Stimulated activated CD8-positive, alpha-beta memory T cell treated with anti-CD3 and anti-CD28 coated beads, Interleukin-4, amount 100 ng/mL, for 24 hours (primary cell): ENCODE measurements around the gene IGFBP7.

ENCODE experiments used
- DNase-seq: peaks from one replicate; pipeline ENCODE4 v3.0.0-alpha.2; 2020; ENCODE audit warnings: low read depth

Gene IGFBP7

DNA sequence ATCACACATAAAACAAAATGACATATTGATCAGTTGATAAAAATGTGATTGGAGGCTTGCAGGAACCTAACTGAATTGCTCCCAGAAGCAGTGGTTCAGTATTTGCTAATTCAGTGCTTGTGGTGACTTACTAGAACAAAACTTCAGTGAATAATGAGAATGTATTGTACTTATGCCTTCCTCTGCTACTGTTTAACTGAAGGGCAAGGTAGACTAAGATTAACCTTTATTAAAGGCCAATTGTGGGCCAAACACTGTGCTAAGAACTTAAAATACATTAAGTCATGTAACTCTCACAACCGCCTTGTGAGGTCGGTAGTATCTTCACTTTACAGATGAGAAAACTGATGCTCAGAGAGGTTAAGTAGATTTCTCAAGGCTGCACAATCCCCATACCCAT, 14.9 kb downstream of the IGFBP7 start:
- no peak for DNase-seq

DNA sequence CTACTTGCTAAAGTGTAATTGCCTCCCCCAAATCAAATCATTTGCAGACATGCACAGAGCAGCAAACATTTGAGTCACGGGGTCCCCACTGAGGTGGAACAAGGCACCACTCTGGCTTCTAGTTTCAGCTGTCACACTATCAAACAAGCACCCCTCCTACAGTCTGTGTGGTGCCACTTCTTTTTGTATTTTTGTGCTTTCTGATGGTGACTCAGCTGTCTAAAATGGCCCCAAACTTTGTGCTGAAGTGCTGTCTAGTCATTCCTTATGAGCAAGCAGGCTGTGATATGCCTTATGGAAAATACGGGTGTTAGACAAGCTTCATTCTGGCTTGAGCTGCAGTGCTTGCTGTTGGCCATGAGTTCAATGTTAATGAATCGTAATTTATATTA, 15.4 kb downstream of the IGFBP7 start:
- DNase-seq: no peak

DNA sequence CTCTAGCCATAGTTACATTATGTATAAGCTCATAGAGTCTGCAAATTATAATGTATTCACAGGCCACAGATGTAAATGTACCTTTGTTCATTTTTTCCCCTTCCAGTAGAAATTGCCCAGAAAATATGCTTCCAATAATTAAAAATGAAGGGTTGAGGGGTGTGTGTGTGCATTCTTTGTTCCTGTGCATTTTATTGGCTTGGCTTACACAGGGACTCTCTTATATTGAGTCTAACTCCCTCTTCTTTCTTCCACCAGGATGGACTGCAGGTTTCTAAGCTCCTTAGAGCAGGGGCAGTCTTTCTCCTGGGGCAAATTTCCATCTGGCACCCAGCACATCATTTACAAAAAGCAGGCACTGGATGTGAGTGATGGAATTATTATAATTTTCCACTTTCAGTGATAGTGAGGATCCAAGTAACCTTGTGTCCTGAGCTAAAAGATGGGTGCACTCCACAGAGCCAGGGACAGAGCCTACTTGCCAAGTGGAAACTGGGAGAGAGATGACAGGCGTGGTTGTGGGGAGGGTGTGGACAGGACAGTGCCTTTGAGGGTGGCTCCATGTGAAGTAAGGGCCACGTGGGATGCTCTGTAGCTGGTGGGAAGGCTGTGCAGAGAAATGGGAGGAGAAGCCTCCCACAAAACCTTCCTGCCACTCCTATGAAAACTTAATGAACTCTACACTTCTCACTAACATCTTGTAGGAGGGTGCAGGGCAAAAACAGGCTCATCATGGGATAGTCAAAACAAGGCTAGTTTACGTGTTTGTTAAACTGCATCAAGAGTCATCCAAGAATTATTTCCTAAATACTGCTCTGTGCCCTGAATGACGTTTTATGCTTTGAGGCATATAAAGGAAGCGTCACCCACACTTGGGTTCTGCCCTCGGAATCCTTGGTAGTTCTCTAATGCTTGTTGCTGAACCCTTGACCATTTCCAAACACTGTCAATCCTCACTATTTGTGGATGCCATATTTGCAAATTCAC, 16.0 kb downstream of the IGFBP7 start:
- no peak for DNase-seq

DNA sequence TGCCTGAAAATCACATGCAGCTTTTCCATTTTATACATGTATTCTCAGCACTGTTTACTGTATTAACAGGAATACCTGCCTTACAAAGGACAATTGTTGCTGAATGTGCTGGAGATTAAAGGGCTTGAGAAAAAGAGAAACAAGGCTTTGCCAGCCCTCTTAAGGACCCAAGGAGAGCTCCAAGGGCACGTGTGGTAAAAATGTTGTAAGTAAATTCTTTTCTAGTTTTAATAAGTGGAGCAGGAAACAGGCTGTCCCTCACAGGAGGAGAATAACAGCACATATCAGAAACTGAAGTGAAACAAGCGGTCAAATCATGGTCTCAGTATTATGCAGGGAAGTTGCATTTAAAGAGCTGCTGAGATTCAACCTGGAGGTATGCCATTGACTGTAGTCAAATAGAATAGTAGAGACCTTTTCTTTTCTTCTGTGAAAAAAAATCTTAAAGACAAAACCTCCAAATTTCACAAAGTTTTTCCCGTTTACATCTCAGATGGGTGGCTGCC, 18.5 kb downstream of the IGFBP7 start:
- no peak for DNase-seq

DNA sequence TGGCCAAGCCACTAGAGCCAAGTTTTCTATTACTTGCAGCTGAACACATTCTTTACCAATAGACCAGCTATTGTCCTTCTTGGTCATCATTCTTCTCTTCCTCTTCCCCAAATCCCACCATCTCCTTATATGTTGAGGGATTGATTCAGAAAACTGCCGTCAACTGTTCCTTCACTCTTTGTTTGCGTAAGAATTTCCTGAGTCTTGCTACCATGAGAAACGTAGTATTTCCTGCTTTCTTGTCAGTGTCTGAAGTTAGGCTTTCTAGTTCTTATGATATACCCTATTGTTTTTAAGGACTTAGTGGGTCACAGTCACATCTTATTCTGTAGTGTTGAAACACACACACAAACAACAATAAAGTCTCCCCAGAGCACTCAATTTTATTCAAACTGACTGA, 20.1 kb downstream of the IGFBP7 start:
- DNase-seq: no peak

DNA sequence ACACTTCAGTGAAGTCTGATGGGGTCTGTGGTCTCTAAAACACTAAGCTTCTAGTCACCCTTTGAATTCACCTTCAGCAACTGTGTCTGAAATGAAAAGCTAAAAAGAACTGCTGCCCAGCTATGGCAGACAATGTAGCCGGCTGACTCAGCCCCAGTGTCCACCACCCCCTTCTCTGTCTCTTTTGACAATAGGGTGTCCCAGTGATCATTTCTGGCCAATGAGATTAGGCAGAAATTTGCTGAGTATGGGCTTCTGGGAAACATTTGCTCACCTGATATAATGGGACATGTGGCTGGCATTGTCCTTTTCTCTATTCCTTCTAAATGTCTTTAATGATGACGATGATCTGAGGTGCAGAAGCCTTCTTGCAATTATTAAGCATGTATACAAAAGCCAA, 20.6 kb downstream of the IGFBP7 start:
- no peak for DNase-seq

DNA sequence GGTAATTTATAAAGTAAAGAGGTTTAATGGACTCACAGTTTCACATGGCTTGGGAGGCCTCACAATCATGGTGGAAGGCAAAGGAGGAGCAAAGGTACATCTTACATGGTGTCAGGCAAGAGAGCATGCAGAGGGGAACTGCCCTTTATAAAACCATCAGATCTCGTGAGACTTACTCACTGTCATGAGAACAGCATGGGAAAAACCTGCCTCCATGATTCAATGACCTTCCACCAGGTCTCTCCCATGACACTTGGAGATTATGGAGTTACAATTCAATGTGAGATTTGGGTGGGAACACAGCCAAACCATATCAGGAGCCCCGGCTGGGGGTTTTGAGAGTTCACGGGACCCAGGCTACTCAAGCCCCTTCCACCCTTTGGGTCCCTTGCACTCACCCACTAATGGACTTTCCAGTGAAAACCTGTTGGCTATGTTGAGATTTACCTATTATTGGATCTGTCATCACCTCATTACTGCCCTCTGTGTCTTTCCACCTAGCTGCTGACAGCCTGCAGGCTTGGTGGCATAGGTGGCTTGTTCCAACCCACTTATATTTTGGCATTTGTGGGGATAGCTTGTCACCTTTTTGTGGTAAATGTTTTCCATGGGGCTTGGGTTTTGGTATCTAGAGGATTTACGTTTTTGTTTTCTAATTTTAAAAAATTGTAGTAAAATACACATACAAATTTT, 24.0 kb downstream of the IGFBP7 start:
- no peak for DNase-seq

DNA sequence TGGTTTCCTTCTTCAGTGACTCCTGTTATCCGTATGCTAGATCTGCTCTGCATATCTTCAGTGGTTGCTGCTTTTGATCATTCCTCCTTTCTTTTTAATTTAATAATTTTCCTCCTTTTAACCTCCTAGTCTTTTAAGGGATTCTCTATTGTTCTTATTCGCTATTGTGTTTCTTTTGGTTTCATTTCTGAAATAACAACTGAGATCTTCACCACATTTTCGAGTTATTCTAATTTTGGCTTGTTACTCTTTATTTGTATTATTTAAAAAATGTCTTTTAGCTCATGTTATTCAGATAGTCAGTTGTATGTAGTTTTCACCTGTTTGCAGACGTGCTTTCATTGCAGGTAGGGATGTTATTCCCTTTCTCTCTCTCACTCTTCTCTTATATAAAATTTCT, 24.9 kb downstream of the IGFBP7 start:
- no peak for DNase-seq

DNA sequence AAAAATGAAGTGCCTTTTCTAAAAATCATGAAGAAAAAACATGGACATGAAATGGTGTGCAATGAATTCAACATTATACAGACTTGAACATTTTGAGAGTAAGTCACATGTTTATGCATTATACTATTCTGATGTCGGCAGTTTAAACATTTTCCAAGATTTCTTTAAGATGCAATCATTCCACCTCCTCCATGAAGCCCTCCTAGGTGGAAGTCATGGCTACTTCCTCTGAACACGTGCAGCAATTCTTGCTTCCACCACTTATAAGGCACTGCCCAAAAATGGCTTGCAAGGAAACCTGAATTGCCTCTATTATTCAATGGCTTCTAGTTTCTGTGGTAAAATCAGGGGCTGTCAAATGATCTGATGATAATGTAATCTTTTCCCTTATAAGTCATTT, 25.8 kb downstream of the IGFBP7 start:
- DNase-seq: no peak

DNA sequence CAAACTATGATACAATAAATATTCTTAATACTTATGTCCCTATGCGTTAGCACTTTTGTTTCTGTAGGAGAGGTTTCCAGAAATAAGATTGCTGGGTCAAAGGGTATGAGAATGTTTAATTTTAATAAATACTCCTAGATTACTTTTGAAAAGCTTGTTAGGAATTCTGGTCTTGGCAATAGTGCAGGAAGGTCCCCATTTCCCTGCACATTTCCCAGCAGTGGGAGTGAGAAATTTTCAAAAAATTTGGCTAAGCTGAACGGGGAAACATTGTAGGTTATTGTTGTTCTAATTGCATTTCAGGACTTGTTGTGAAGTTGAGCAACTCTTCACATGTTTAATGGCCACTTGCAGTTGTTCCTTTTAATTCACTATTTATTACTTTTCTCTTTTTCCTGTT, 27.1 kb downstream of the IGFBP7 start:
- no peak for DNase-seq

DNA sequence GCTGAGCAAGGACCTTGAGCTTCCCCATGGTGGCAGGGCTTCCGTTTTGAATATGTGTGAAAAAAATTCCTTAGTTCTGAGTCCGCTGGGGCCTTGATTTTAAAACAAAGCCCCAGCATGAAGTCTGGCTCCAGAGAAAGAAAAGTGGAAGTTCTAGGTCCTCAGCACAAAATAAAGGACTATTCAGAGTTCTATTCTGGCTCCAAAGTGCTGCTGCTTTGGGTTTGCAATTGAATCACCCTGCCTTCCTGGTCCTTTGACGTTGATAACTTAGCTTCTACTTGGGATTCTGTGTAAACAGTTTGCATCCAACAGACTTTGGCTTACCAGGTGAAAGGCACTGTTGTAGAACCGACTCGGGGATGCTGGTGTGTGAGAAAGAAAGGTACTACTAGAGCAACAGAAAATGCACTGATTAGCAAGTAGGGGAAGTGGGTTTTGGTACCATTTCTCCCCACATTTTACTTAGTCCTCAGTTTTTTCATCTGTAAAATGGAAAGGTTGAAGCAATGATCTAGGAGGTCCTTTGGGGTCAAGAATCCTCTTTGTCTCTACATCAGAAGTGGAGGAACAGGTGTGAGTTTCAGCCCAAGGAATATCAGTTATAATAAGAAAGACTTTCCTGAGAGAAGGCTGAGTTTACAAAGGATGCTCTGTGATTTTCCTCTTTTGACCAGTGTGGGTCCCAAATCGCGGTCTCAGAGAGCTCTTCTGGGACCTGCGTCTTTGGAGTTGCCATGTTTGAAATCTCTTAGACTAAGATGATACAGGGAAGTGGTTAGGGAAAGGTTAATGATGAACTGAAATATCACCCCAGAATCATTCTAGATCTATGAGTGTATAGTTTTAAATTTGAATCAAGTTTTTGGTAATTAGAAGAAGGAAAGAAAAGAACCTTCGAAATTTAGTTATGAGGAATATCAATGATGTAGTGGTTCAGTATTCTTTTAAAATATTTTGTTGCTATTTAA, 28.2 kb downstream of the IGFBP7 start:
- DNase-seq: no peak

DNA sequence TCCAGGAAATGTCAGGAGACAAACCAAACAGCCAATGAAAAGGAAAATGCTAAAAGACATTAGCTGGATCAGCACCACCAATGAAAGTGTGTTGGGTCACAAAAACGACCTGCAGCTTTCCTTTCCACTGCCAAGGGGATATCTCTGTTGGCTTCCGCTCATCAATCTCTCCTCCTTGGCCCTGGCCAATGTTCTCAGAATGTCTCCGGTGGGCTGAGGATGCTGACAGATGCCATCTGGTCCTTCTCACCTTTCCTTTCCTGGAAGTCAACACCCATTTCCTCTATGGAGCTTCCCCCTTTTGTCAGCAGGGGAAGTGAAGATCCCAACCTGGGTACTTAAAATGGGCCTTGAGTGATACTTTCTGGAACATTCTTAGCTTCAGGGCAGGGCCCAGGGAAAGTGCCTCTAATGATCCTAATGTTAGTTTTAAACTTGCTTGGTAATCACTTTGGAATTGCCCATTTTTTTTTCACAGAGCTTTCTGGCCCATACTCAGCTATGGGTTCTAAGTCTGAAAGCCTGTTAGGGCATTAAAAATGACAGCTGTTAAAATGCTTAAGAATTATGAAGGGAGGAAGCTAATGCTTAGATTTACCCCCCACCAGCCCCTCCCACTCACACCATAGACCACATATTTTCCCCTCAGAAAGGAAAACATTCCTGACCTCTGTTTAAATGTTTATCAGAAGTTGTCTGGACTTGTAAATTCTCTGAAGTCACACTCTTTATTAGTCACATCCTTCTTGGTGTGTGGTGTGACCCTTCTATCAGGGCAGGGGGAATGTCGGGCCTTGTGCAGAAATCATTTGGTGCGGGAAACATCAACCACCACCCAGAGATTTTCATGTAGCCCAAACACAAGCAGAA, 29.2 kb downstream of the IGFBP7 start:
- no peak for DNase-seq

DNA sequence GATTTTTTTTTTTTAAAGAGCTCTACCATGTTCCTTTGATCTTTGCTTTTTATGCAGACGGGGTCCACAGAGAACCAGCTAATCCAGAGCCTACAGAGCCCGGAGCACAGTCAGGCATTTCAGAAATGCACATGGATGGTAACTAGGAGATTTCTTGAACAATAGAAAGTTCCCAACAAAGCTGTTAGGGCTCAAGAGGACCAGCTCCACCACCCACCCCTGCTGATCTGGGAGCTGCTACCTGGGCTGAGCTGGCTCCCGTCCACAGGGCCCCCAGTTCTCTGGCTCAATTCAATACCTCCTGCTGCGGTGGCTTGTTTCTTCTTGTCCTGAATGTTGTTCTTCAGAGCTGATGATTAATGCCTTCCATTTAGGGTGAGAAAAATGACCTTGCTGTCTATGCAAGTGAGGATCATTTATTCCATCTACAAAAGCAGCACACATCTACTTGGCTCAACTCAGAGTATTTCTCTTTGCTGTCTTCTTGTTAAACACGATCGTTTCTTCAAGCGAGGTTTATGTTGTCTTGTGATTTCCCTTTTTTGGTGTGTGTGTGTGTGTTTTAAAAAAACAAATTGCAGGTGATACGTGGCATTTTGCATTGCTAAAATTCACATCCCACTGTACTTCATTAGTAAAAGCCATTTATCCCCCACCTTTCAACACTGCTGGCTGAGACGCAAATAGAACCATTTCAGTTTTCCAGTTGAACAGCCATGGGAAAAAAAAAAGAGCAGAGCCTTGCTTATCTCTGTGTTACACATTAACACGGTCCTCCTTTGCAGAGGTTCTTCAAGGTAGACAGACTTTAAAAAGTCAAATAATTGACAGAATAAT, 31.3 kb downstream of the IGFBP7 start:
- DNase-seq: no peak

DNA sequence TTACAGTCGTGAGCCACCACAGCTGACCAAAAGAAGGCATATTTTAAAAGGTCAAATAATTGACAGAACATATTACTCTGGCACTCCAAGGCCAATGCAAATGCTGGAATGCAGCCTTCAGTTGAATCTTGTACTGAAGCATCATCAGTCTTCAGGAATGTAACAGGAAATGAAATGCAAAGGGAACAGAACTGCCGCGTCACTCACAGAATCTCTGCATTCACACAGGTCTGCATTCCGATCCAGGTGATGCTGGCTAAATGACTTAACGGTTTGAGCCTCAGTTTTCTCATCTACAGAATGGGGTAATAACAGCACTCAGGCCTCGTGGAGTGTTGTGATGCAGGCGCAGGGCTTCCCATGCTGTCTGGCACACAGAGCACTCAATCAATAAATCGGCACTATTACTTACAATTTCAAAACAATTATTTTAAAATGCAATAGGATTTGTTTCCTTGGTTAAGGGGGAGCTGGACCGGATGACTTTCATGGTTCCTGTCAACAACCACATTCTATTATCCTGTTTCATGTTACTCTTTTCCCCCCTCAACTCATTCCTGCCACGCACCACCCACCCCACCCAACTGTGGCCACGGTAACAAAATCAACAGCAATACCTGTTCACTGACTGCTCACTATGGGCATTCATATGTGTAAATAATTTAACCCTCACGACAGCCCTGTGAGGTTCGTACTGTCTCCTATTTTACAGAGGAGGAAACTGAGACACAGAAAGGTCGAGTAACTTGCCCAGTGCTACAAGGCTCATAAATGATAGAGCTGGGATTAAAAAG, 32.4 kb downstream of the IGFBP7 start:
- DNase-seq: no peak

DNA sequence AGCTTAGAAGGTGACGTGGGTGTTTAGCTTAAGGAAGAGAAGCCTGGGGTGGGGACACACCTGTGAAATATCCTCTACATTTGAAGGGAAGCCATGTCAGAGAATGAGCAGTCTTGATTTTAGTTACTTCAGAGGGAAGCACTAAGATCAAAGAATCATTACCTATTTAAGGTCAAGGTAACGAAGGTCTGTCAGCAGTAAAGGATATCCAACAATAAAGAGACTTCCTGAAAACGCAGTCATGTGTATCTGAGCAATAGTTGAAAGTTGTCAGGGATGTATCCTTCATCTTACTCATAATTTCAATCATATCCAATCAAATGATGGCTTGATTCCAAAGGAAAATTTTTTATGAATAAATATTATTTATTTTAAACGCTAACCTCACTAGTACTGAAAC, 33.5 kb downstream of the IGFBP7 start:
- no peak for DNase-seq

DNA sequence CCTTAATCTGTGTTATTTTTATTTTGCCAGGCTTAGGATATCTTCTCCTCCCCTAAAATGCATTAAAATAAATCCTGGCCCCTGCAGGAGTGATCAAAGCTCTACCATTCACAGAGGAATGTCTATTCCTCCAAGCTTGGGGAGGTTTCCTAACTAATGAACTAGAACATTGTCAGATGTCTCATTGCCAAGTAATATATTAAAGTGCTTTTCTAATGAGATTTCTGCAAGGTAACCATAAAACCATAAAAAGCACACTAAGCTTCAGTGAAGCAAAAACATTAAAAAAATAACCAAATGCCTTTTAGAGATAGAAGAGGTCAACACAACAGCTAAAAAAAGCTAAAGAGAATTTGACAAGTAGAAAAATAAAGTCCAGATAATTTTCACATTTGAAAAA, 34.8 kb downstream of the IGFBP7 start:
- DNase-seq: no peak

DNA sequence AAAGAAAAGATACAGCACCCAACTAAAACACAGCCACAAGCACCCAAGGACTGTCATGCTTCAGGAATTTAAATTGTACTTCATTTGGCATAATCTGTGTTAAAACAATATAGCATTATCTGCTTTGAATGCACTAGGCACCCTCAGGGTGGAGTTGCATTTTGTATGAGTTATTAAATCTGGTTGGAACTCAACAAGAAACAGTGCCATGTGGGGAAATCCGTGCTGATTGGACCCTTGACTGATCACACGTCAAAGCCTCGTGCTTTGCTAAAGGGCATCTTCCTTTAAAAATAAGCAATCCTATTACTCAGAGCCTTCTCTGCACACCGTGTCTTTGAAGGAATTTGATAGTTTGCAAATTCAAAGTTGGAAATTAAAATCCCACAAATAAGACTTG, 35.4 kb downstream of the IGFBP7 start:
- no peak for DNase-seq

DNA sequence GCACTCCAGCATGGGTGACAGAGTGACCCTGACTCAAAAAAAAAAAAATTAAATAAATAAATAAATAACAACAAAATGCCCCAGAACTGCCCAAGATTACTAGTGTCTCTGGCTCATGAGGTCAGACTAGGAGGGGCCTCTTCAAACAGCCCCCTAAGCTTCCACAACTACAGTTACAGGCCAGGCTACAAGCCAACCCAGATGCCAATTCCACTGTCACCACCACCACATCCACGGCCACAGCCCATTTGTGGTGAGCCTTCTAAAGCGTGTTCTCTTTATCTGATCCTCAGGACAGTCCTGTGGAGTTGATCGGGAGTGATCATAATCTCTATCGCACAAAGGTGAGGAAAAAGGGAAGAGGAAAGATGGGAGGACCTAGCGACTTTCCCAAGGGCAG, 36.6 kb downstream of the IGFBP7 start:
- DNase-seq: no peak

DNA sequence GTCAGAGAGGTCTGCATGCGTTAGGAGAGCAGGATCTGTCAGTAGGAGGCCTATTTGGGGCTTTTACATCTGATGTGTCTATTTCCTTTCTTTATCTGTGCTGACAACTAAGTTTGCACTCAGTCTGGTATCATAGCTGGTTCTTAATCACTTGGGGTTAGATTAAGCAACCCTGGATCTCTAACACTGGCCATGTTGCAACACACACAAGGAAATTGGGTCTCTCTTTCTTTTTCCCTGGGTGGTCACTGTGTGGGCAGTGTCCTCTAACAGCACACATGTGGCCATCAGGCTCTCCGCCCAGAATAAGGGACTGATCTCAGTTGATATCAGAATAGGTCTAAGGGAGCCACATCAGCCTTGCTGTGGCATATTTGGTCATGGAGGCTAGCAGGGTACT, 38.9 kb downstream of the IGFBP7 start:
- no peak for DNase-seq
